Endothelial cell of umbilical vein (primary cell): ENCODE data around the gene RGPD3. TPM values are rescaled to one million over a fixed set of nuclear protein-coding genes. Genes with fewer than 3 reads are reported as not detected.
"Not testable (repeated sequence)": the region's sequence is repeated elsewhere in the genome, so short reads cannot be mapped to it uniquely, and the experiment has no call there.

Experiments
- BruUV-seq: library from RNA; stranded (reverse); fragments of 400-500 nt; replicated peaks from 2 replicates; lab custom pipeline; 2021; lab: Mats Ljungman, UMichigan
- CTCF ChIA-PET: fragments of 300-600, 350-600 bp; sonication (Branson Sonifier 250); formaldehyde crosslinking; loops from one replicate; lab custom pipeline; 2021; ENCODE audit warnings: antibody characterized with exemption, inconsistent platforms; lab: Charles Lee
- POLR2A ChIA-PET: fragments of 300-600, 350-600 bp; sonication (Branson Sonifier 250); formaldehyde crosslinking; loops from one replicate; lab custom pipeline; 2021; ENCODE audit warnings: antibody characterized with exemption, inconsistent platforms; lab: Charles Lee
- DNase-seq: peaks from one replicate; pipeline ENCODE4 v3.0.0-alpha.2; 2011; ENCODE audit warnings: low read depth, low spot score
- FAIRE-seq: peaks from 2 replicates; lab custom pipeline; 2011; peaks lifted over from hg19 to GRCh38; lab: Jason Lieb, UNC
- H2AFZ ChIP-seq: 2 replicates; pipeline ENCODE4 v1.6.0; 2012; ENCODE audit warnings: low read depth, low read length, control low read depth, inconsistent platforms
- H3K27ac ChIP-seq: 2 replicates; pipeline ENCODE4 v1.5.1; 2011; ENCODE audit warnings: low read depth, mild to moderate bottlenecking, control low read depth, low read length, moderate library complexity; ENCODE audit not compliant: insufficient read depth
- H3K27me3 ChIP-seq, 2 experiments: 2 replicates each; pipeline versions ENCODE4 v1.6.0 to v1.6.1; 2011; ENCODE audit warnings: low read length in 2 of 2, mixed read lengths in 1 of 2; ENCODE audit not compliant: control insufficient read depth in 2 of 2, insufficient read depth in 2 of 2
- H3K36me3 ChIP-seq, 2 experiments: 2 replicates in 1 of 2; 3 replicates in 1 of 2; pipeline ENCODE4 v1.5.1; 2011; ENCODE audit warnings: low read length in 2 of 2, mild to moderate bottlenecking in 1 of 2, moderate library complexity in 1 of 2; ENCODE audit not compliant: control insufficient read depth in 2 of 2, insufficient read depth in 2 of 2; ENCODE audit errors: extremely low read depth in 1 of 2
- H3K4me1 ChIP-seq: 3 replicates; pipeline ENCODE4 v1.5.1; 2011; ENCODE audit warnings: mild to moderate bottlenecking, low read length; ENCODE audit not compliant: control insufficient read depth, insufficient read depth; ENCODE audit errors: extremely low read depth
- H3K4me2 ChIP-seq: 2 replicates; pipeline ENCODE4 v1.6.1; 2011; ENCODE audit warnings: low read length, control low read depth, mixed read lengths; ENCODE audit not compliant: insufficient read depth
- H3K4me3 ChIP-seq, 3 experiments: fragments of 200-600 bp in 1 of 3; sonication (generic), shearing (Covaris generic) in 1 of 3; replicated peaks in 1 of 3; 2 replicates each; pipeline ENCODE4 v1.5.1; 2011 to 2016; ENCODE audit warnings: control low read depth in 3 of 3, low read length in 3 of 3, mild to moderate bottlenecking in 2 of 3, inconsistent platforms in 1 of 3, low read depth in 1 of 3, moderate library complexity in 1 of 3; ENCODE audit not compliant: insufficient read depth in 1 of 3
- H3K79me2 ChIP-seq: 2 replicates; pipeline ENCODE4 v1.6.0; 2012; ENCODE audit warnings: low read length, inconsistent platforms; ENCODE audit not compliant: control insufficient read depth, insufficient read depth
- H3K9ac ChIP-seq: replicated peaks from 2 replicates; pipeline ENCODE3; 2011; ENCODE audit warnings: low read length, control low read depth; ENCODE audit not compliant: insufficient read depth; ENCODE audit errors: extremely low read depth
- H3K9me1 ChIP-seq: replicated peaks from 3 replicates; pipeline ENCODE4 v1.6.0; 2011; ENCODE audit warnings: mild to moderate bottlenecking, low read length; ENCODE audit not compliant: control insufficient read depth, insufficient read depth; ENCODE audit errors: extremely low read depth
- H3K9me3 ChIP-seq: replicated peaks from 2 replicates; pipeline ENCODE4 v1.5.1; 2012; ENCODE audit warnings: low read length, inconsistent platforms; ENCODE audit not compliant: control insufficient read depth, insufficient read depth
- H4K20me1 ChIP-seq: replicated peaks from 2 replicates; pipeline ENCODE3; 2011; ENCODE audit warnings: mild to moderate bottlenecking, low read length; ENCODE audit not compliant: control insufficient read depth, insufficient read depth; ENCODE audit errors: extremely low read depth
- CTCF ChIP-seq, 2 donors: IDR thresholded peaks; 1 replicate in 1 of 2; 2 replicates in 1 of 2; pipeline ENCODE4 v1.5.1; 2011; ENCODE audit warnings: low read length in 2 of 2, mild to moderate bottlenecking in 2 of 2, moderate library complexity in 2 of 2, control low read depth in 1 of 2, inconsistent platforms in 1 of 2, low read depth in 1 of 2; ENCODE audit not compliant: insufficient read depth in 1 of 2; ENCODE audit errors: extremely low read depth in 1 of 2
- EZH2 ChIP-seq: IDR thresholded peaks from 2 replicates; pipeline ENCODE4 v1.6.1; 2012; ENCODE audit warnings: borderline replicate concordance, low read depth, mild to moderate bottlenecking, moderate library complexity, low read length, inconsistent platforms; ENCODE audit not compliant: severe bottlenecking
- FOS ChIP-seq: IDR thresholded peaks from 2 replicates; pipeline ENCODE4 v1.6.1; 2011; ENCODE audit warnings: mild to moderate bottlenecking, low read length, moderate library complexity, borderline replicate concordance; ENCODE audit not compliant: insufficient read depth
- GATA2 ChIP-seq: IDR thresholded peaks from 2 replicates; pipeline ENCODE4 v1.7.0; 2011; ENCODE audit warnings: low read depth, mild to moderate bottlenecking, moderate library complexity, mixed read lengths, low read length; ENCODE audit not compliant: insufficient read length, insufficient read depth
- MYC ChIP-seq: IDR thresholded peaks from one replicate; pipeline ENCODE4 v1.6.1; 2011; ENCODE audit warnings: mild to moderate bottlenecking, low read depth, low read length
- POLR2A ChIP-seq: IDR thresholded peaks from 2 replicates; pipeline ENCODE4 v1.6.1; 2012; ENCODE audit warnings: low read depth, mild to moderate bottlenecking, control low read depth, low read length
- POLR2AphosphoS5 ChIP-seq: IDR thresholded peaks from 2 replicates; pipeline ENCODE4 v1.6.1; 2012; ENCODE audit warnings: low read depth, mild to moderate bottlenecking, control low read depth, low read length, moderate library complexity; ENCODE audit not compliant: insufficient read depth
- dilution Hi-C: fragments of 300-500 bp; cut with MboI; formaldehyde crosslinking; loops from one replicate; pipeline ENCODE4 v1.15.0; 2019; ENCODE audit warnings: low sequenced_read_pairs; ENCODE audit not compliant: extremely low pct_ligation_motif_present
- intact Hi-C: fragments of 100-400 bp; cut with micrococcal nuclease; formaldehyde crosslinking; loops from one replicate; pipeline ENCODE4 v1.10.0; 2022
- polyA plus RNA-seq, 4 experiments: library from polyadenylated mRNA; depleted of rRNA in 3 of 4; stranded (reverse) in 3 of 4; unstranded in 1 of 4; fragments of >200 nt; gene quantifications; 2 replicates each; pipeline versions ENCODE4 v1.2.1 to v1.2.3, GENCODE V29; 2011 to 2012; ENCODE audit warnings: missing spikeins in 1 of 4
- total RNA-seq: library from RNA; stranded (reverse); gene quantifications from 2 replicates; pipeline ENCODE4 v1.2.3, GENCODE V29; 2021

The RGPD3 gene
- total and polyA plus RNA-seq, 2 donors (not counting 3 experiments of a cell fraction or from before 2014, with no cell fraction given), result 0.04 TPM; not detected in 1

DNA sequence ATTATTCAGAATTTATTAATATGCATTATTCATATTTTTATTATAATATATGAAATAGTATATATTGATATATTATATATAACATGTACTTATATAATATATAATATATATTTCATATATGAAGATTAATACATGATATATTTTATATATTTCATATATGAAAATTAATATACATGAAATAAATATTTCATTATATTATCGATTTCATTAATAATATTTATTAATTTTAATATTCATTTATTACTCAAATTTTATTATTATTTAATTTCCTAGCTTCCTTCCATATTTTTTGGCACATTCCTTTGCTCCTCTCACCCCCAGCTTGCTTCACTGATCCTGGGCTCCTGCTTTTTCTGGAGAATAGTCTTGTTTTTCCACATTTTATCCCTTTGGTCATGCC is 48.7 kb upstream of the RGPD3 start:
- POLR2A ChIA-PET, result no interaction called here
- no peaks in the 10 kb centered on the region for H3K4me1 ChIP-seq
- intact Hi-C loops, result no loop called here

GRCh38 chr2:106516436-106516835 is 48.2 kb upstream of the RGPD3 start:
- Histone ChIP-seq H3K27ac (no peak overlapping the region), H3K9ac (no peak overlapping the region), H3K4me1 (no peaks in the 10 kb centered on the region), H3K4me2 (no peak overlapping the region), H3K27me3 (no peaks in the 10 kb centered on the region), H3K79me2 (no peaks in the 10 kb centered on the region), H4K20me1 (no peaks in the 10 kb centered on the region), H3K9me3 (no peaks in the 10 kb centered on the region), H3K9me1 (no peaks in the 10 kb centered on the region), H3K36me3 (no peaks in the 10 kb centered on the region), H3K4me3 (no peak overlapping the region), H2AFZ (no peak overlapping the region)
- CTCF ChIA-PET, result no interaction called here
- intact Hi-C loops (no loop called here), dilution Hi-C loops (no loop called here)
- FAIRE-seq (no peak), DNase-seq (no peak)
- TF ChIP-seq EZH2 (no peak), POLR2AphosphoS5 (no peak), CTCF (IDR thresholded peaks at IDR 0.05; ENCODE audit: extremely low read depth in 1 of 2, insufficient read depth in 1 of 2, low read depth in 1 of 2, low read length in 2 of 2) (no peak), FOS (no peak), MYC (no peak), GATA2 (no peak), POLR2A (no peak)
- POLR2A ChIA-PET, result no interaction called here
- BruUV-seq, result no TSS peak

More for the DNA sequence above, 48.7 kb upstream of the RGPD3 start:
- Histone ChIP-seq H2AFZ (no peak overlapping the region), H3K27ac (no peak overlapping the region), H3K9me1 (no peaks in the 10 kb centered on the region), H3K79me2 (no peaks in the 10 kb centered on the region), H3K9ac (no peak overlapping the region), H3K4me3 (no peak overlapping the region), H3K27me3 (no peaks in the 10 kb centered on the region), H3K9me3 (no peaks in the 10 kb centered on the region), H3K4me2 (no peak overlapping the region), H4K20me1 (no peaks in the 10 kb centered on the region), H3K36me3 (no peaks in the 10 kb centered on the region)
- FAIRE-seq, result no peak
- CTCF ChIA-PET, result no interaction called here
- no TSS peak for BruUV-seq
- no peak for DNase-seq
- TF ChIP-seq MYC, result no peak
- TF ChIP-seq POLR2A, result no peak
- dilution Hi-C loops, result no loop called here

DNA sequence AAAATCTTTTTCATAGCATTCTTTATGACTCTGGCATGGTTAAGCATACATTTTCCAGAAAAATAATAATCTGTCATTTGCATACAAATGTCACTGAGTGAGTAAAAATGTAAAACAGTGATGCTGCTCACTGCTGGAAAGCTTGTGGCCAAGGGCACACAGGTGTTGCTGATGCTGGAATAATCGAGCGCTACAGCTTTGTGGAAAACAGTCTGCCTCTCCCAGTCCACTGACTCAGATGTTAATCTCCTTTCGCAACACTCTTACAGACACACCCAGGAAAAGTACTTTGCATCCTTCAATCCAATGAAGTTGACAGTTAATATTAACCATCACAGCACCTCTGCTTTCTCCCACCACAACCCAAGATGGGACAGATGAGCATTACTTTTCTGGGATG is 46.6 kb upstream of the RGPD3 start:
- POLR2A ChIA-PET, H3K9me3 ChIP-seq, H3K79me2 ChIP-seq, H2AFZ ChIP-seq, DNase-seq, H3K9me1 ChIP-seq, H3K4me3 ChIP-seq, H4K20me1 ChIP-seq, FAIRE-seq, dilution Hi-C loops, H3K4me1 ChIP-seq, H3K4me2 ChIP-seq, BruUV-seq, H3K9ac ChIP-seq, CTCF ChIA-PET, H3K36me3 ChIP-seq, H3K27ac ChIP-seq, H3K27me3 ChIP-seq, intact Hi-C loops: not testable (repeated sequence)
